GM18498 (cell line): ENCODE measurements around the gene TMPRSS13.
A peak's percentile ranks its signal among the peaks of the same experiment; 100 is the strongest.

Experiments
- ATAC-seq: cut with Tn5 transposase; IDR thresholded peaks from one replicate; pipeline ENCODE4 v1.9.1; 2021; ENCODE audit warnings: mild to moderate bottlenecking, moderate library complexity; ENCODE audit not compliant: unreplicated experiment

The TMPRSS13 gene

GRCh38 chr11:117900720-117901440 is 28.3 kb downstream of the TMPRSS13 start:
- peak; percentile 11 for ATAC-seq

- peak; percentile 72 for ATAC-seq
Observed at GRCh38 chr11:117900121-117900648, 29.0 kb downstream of the TMPRSS13 start.

- no peak for ATAC-seq
Observed at GRCh38 chr11:117898059-117898458, 31.1 kb downstream of the TMPRSS13 start.

- ATAC-seq, result no peak
Observed at GRCh38 chr11:117892651-117893050, 36.6 kb downstream of the TMPRSS13 start.

GRCh38 chr11:117891362-117891761 is 37.8 kb downstream of the TMPRSS13 start:
- no peak for ATAC-seq

GRCh38 chr11:117888139-117888566 is 41.0 kb downstream of the TMPRSS13 start:
- ATAC-seq, result no peak

GRCh38 chr11:117887431-117888138 is 41.6 kb downstream of the TMPRSS13 start:
- no peak for ATAC-seq

- no peak for ATAC-seq
Observed at GRCh38 chr11:117885777-117886176, 43.4 kb downstream of the TMPRSS13 start.

- no peak for ATAC-seq
Observed at GRCh38 chr11:117884994-117885393, 44.2 kb downstream of the TMPRSS13 start.

GRCh38 chr11:117883063-117883462 is 46.1 kb downstream of the TMPRSS13 start:
- no peak for ATAC-seq

- ATAC-seq, result no peak
Observed at GRCh38 chr11:117882311-117882905, 46.8 kb downstream of the TMPRSS13 start.

- no peak for ATAC-seq
Observed at GRCh38 chr11:117881217-117881616, 48.0 kb downstream of the TMPRSS13 start.

- no peak for ATAC-seq
Observed at GRCh38 chr11:117879516-117880480, 49.4 kb downstream of the TMPRSS13 start.

- no peak for ATAC-seq
Observed at GRCh38 chr11:117878939-117879475, 50.2 kb downstream of the TMPRSS13 start.

GRCh38 chr11:117878314-117878938 is 50.8 kb downstream of the TMPRSS13 start:
- ATAC-seq, result no peak

- no peak for ATAC-seq
Observed at GRCh38 chr11:117877120-117877784, 52.0 kb downstream of the TMPRSS13 start.

GRCh38 chr11:117876341-117877119 is 52.7 kb downstream of the TMPRSS13 start, which contains the start of gene FXYD6:
Gene FXYD6, minus strand, starts transcription at chr11:117876658. Its CDS starts 33,882 bp downstream, at chr11:117842776.
- no peak for ATAC-seq

- no peak for ATAC-seq
Observed at GRCh38 chr11:117876059-117876340, 53.2 kb downstream of the TMPRSS13 start.
